ENCODE data around the gene DLG2. TPM values are rescaled to one million over a fixed set of nuclear protein-coding genes. Genes with fewer than 3 reads are reported as not detected.

DLG2 gene
- total RNA-seq, 1 donor from 2014 or later, result 0.17 TPM

DNA sequence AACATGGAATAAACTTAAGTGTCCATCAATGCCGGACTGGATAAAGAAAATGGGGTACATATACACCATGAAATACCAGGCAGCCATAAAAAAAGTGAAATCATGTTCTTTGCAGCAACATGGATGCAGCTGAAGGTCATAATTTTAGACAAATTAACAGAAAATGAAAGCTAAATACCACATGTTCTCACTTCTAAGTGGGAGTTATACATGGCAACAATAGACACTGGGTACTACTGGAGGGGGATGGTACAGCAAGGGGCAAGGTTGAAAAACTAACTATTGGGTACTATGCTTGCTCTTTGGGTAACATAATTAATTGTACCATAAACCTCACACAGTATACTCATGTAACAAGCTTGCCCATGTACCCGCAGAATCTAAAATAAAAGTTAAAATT is 851.6 kb downstream of the DLG2 start:
- H3K4me3 ChIP-seq (ENCODE audit: low read depth, low read length), result no peak overlapping the region
- DNase-seq (ENCODE audit: low read depth), result no peak
- TF ChIP-seq, protein P1, sequence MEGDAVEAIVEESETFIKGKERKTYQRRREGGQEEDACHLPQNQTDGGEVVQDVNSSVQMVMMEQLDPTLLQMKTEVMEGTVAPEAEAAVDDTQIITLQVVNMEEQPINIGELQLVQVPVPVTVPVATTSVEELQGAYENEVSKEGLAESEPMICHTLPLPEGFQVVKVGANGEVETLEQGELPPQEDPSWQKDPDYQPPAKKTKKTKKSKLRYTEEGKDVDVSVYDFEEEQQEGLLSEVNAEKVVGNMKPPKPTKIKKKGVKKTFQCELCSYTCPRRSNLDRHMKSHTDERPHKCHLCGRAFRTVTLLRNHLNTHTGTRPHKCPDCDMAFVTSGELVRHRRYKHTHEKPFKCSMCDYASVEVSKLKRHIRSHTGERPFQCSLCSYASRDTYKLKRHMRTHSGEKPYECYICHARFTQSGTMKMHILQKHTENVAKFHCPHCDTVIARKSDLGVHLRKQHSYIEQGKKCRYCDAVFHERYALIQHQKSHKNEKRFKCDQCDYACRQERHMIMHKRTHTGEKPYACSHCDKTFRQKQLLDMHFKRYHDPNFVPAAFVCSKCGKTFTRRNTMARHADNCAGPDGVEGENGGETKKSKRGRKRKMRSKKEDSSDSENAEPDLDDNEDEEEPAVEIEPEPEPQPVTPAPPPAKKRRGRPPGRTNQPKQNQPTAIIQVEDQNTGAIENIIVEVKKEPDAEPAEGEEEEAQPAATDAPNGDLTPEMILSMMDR (conservative IDR thresholded peaks at IDR 0.05; ENCODE audit: low read depth, low read length), result no peak

DNA sequence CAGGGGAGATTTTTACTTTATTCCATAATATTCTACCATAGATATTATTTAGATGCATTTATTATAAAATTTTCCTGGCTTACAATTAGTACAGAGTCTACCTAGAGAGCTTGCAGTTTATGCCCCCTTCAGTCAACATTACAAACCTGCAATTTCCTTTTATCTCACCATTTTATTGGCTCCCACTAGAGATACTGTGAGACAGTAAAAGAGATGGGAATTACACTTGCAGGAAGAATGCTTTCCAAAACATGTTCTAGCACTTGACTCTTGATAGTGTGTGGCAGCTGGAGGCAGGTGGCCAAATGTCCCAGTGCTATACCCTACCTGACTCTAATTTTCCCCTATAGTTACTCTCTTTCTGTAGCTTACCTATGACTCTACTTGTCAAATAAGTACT is 863.2 kb downstream of the DLG2 start:
- H3K4me3 ChIP-seq (ENCODE audit: low read depth, low read length), result no peak overlapping the region
- TF ChIP-seq, protein P1 (conservative IDR thresholded peaks at IDR 0.05; ENCODE audit: low read depth, low read length), result no peak
- no peak for DNase-seq (ENCODE audit: low read depth)

DNA sequence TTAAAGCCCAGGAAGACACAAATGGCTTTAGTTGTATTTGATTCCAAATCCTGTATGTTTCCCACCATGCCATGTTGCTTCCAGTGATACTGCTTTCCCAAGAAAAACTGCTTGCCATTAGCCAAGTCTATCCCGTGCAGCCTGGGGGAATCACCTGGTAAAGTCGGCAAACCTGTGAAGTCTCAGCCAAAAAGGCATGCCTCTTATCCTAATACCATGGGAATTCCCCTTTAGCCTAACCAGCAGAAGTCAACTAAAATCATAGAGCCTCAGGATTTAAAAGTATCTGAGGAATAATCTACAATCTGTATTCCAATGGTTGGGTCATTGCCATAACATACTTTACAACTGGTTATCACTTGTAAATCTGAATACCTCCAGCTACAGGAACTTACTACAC is 869.4 kb downstream of the DLG2 start:
- no peak for DNase-seq (ENCODE audit: low read depth)
- TF ChIP-seq, protein P1 (conservative IDR thresholded peaks at IDR 0.05; ENCODE audit: low read depth, low read length), result no peak
- H3K4me3 ChIP-seq (ENCODE audit: low read depth, low read length), result no peak overlapping the region

DNA sequence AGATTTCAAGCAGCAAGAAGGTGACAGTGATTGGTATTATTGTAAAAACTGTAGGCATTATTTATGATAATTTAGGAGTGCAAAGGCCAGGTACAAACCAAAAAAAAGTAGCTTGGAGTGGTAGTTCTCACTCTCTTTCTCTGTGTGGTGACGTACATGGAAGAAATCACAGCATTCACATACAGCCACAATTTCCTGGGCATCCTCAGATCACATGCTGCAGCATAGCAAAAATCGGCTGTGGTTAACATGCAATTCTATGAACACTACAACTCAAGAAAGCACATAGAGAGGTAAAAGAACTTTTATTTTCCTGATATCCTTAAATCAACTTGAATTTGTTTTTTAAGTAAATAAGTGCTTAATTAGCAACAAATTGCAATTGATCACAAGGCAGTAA is 875.8 kb downstream of the DLG2 start:
- no peak for DNase-seq (ENCODE audit: low read depth)
- no peak overlapping the region for H3K4me3 ChIP-seq (ENCODE audit: low read depth, low read length)
- TF ChIP-seq, protein P1 (conservative IDR thresholded peaks at IDR 0.05; ENCODE audit: low read depth, low read length), result no peak

DNA sequence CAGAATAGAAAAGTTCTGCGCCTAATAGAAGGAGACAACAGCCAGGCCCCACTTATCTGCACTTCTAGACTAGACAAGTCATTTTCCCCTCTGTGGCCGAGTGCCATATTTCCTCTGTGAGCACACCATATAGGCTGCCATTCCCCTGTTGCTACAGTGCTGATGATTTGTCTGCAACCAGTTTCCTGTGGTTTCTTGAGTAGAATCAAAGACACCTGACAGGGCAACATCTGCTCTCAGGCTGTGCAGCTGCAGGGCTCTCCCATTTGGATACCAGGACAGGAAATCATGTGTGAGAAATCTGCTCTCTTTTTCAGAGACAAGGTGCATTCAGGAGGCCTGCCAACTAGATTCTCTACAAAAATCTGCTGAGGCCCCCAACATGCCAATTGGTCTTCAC is 879.3 kb downstream of the DLG2 start:
- H3K4me3 ChIP-seq (ENCODE audit: low read depth, low read length), result no peak overlapping the region
- DNase-seq (ENCODE audit: low read depth), result no peak
- TF ChIP-seq, protein P1 (conservative IDR thresholded peaks at IDR 0.05; ENCODE audit: low read depth, low read length), result no peak

DNA sequence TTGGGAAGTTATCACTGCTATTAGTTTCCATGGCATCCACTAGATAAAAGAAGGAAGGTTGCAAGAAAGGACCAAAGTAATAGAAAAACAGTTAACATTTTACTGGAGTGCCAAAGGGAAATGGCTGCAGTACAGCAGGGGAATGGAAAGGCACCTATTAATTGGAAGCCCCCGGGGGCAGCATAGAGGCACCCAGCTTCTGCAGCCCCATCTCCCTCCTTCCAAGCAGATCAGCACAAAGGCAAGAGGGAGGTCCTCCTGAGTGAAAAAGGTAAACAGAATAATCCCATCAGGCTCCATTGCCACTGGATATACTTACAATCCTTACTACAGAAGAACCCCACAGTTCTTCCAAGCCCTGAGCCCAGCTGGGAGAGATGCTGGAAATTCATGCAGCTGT is 887.1 kb downstream of the DLG2 start:
- TF ChIP-seq, protein P1 (conservative IDR thresholded peaks at IDR 0.05; ENCODE audit: low read depth, low read length), result no peak
- no peak overlapping the region for H3K4me3 ChIP-seq (ENCODE audit: low read depth, low read length)
- no peak for DNase-seq (ENCODE audit: low read depth)

DNA sequence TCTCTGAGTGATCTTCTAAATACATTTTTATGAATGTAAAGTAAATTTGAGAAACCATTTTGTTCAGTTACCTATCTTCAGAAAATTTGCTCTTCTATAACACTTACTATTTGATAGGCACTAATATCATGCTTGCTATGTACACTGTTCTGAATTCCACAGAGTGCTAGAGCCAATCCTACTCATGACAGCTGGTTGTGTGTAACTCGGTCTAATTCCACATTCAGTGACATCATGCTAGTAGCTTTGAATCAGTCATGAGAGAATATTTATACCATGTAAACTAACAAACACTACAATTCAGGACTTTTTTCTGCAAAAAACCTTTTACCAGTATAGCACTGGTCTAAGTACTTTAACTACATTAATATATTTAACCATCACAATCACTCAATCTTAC is 902.9 kb downstream of the DLG2 start:
- DNase-seq (ENCODE audit: low read depth), result no peak
- no peak overlapping the region for H3K4me3 ChIP-seq (ENCODE audit: low read depth, low read length)
- TF ChIP-seq, protein P1 (conservative IDR thresholded peaks at IDR 0.05; ENCODE audit: low read depth, low read length), result no peak

All from epithelial cell of proximal tubule (primary cell).